NCI-H1092 (cell line): ENCODE data around the gene KBTBD8.

ENCODE experiments used
- DNase-seq: peaks from one replicate; lab custom pipeline; 2025; lab: John Stamatoyannopoulos, UW

Gene KBTBD8

GRCh38 chr3:66998904-66999235, 763 bp downstream of the KBTBD8 start:
- no peak for DNase-seq

- no peak for DNase-seq
Observed at GRCh38 chr3:67000009-67000408, 1.9 kb downstream of the KBTBD8 start.

DNA sequence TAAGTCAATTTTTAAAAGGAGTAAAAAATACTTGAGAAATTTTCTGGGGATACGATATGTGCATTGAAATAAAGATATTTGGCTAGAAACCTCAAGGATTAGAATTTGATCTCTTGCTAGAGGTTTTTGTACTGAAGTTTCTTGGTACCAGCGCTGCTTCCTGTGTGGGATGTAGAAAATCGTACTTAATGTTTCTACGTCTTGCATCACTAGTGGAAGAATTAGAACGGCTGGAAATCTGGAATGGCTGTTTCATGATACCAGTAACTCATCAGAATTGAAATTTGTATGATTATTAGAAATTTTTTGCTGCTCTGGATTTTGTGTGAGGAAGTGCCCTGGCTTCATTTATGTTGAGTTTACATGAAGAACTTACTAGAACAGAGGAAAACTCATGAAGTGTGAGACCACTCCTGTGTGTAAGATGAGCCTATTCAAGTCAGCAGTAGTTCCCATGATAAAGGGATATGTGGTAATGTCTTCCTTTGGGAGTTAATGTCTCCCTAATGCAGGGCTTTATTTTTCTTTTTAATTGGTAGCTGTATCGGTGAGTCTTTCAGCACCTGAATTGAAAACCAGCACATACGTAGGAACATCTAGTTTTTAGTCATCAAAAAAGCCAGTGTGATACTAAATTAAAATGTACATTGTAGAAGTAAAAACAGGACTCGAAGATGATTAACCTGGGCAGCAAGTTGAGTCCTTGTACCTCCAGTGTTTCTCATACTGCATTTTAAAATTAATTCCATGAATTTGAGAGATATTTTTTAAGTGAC, 3.2 kb downstream of the KBTBD8 start:
- no peak for DNase-seq

DNA sequence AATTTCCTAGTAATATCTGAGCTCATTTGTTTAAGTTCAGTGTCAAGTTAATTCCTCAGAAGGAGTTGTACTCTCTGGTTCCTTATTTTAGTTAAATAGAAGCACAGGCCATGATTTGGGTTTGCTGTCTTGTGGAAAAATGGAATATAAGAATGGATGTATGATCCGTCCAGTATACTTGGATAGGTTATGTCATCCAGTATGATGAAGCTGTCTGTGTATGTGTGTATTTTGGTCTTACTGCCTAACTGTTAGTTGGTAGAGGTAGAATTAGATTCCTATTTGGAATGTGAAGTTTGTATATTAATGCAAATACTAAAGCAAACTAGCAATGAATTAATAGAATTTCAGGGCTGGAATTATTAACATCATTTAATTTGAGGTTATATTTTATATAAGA, 7.9 kb downstream of the KBTBD8 start:
- DNase-seq, result no peak

DNA sequence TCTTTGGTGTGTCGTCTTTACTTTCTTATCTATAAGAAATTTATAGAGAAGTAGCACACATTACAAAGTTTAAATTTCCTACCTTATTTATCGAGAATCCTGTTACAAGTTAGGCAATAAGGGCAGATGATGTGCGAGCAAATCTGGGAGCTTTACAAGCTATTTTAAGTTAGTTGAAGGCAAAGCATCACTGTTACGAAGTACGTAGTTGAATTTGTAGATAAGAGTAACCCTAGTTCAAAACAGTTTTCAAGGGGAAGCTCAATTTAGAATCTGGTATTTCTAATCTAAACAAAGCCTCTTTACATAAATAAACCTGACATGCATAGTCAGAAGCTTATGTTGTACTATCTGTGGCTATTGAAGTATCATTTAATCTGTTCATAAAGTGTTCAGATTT, 8.4 kb downstream of the KBTBD8 start:
- DNase-seq, result no peak

DNA sequence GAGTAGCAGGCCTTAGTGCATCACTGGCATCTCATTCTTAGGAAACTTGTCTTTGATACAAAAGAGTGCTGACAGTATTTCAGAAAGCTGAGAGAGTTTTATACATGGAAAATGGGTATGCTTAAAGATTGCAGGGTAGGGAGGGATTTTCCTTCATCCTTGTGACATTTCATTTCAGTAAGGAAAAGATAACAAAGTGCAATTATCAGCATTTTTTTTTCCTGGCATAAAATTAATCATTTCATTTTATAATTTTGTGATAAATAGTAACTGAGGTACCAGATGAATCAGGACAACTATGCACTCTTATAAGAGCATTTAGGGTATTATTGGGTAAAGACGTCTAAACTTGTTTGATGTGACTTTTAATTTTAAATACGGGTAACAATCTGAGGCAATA, 10.3 kb downstream of the KBTBD8 start:
- DNase-seq, result no peak

DNA sequence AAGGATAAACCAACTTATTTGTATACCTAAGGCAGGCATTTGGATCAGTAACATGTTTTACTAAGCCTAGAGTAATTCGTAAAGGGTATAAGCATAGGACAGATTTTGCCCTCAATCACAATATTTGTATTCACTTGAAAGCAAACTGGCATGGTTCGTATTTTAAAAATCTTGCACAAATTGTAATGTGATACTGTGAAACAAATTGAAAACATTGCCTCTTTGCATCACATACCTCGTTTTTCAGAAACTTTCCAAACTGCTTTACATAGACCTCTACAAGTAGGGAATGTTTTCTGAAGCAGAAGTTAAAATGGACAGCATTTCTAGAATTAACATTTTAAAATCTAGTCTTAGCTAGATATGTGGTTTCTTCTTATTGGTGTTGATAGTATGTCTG, 11.6 kb downstream of the KBTBD8 start:
- DNase-seq, result no peak

- no peak for DNase-seq
Observed at GRCh38 chr3:67011414-67012131, 13.5 kb downstream of the KBTBD8 start.

- no peak for DNase-seq
Observed at GRCh38 chr3:67012564-67012963, 14.5 kb downstream of the KBTBD8 start.

DNA sequence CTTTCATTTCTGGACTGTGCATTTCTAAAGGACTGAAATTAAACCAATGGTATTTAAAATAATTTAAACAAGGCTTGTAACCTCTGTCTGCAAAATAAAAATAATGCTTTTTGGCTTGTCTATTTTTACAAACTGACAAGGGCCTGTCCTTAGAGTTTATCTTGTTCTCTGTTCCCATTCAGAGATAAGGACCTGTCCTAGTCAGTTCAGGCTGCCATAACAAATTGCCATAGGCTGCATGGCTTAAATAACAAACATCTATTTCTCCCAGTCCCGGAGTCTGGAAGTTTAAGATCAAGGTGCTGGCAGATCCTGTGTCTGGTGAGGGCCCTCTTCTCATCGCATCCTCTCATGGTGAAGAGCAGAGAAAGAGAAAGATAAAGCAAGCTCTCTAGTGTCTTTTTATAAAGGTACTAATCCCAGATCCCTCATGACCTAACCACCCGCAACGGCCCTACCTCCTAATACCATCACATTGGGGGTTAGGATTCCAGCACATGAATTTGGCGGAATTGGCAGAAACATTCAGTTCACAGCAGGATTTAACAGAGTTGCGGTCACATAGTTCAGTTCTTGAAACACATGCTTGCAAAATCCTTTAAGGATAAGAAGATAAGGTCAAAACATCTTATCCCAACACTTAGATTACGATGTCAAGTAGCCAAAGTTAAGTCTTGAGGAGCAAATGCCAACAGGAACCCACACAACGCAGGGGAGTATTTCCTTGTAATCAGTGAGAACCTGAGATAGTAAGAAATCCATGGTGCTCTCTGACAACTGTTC, 17.8 kb downstream of the KBTBD8 start:
- no peak for DNase-seq

DNA sequence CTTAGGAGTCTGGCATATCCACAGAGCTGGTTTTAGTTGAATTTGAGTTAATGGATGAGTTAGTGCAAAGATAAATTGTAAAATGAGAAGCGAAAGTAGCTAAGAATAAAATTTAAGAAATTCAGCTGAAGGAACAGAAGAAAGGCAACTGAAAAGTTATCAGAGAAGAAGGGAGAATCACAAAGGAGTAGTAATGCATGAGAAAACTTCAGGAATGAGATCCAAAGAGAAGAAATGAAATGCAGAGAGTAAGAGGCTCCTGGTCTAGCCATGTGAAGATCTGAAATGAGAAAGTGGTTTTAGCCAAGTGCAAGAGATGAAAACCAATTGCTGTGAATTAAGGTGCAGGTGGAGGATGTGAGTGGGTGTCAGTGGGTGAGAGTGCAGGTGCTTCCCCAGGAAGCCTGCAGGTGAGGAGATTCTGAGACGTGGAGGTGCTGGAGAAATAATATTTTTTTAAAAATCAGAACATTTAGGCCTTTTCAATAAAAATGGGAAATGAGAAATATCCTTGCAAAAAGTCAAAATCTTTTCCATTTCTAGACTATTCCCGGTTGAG, 18.5 kb downstream of the KBTBD8 start:
- no peak for DNase-seq

DNA sequence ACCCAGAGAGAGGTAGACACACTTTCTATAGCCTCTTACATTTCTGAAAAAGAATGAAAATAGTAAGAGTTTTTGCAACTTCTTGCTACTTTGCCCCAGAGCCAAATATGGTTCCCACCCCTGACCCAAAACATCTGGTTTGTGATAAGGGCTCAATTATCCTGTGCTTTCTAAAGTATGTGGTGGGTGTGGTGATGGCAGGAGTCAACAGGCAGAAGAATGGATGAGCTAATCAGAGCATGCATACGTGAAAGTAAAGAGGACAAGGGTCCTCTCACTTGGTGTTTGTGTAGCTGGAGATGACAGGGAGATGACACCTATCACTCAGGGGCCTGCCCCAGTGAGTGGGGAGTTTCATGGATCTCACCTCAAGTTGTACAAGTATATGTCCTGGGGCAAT, 19.1 kb downstream of the KBTBD8 start:
- no peak for DNase-seq

DNA sequence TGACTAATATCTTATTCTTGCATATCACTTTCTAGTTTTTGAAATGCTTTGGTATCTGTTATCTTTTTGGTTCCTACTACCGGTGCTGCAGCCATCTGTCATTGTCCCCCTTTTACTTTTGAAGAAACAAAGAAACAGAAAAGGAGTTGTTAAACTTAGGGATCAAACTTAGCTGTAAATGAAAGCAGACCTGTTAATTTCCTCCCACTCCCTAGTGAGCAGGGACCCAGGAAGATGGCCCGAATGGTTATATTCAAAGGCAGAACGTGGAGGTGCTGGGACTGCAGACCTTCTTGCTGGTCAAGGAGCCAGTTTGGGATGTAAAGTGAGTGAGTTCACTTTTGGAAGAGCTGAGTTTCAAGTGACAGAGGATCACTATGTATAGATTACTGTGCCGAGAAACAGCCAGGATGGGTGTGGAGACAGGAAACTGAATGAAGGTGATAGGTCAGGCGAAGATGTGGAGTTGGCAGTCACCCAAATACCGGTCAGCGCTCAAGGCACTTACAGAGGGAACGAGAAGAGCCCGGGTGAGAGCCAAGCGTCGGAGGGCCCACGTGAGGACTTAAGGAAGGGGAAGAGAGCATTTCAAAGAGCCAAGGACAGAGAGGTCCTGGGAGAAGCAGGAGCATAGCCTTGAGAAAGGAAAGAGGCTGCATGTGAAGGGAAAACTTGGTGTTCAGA, 20.1 kb downstream of the KBTBD8 start:
- no peak for DNase-seq

DNA sequence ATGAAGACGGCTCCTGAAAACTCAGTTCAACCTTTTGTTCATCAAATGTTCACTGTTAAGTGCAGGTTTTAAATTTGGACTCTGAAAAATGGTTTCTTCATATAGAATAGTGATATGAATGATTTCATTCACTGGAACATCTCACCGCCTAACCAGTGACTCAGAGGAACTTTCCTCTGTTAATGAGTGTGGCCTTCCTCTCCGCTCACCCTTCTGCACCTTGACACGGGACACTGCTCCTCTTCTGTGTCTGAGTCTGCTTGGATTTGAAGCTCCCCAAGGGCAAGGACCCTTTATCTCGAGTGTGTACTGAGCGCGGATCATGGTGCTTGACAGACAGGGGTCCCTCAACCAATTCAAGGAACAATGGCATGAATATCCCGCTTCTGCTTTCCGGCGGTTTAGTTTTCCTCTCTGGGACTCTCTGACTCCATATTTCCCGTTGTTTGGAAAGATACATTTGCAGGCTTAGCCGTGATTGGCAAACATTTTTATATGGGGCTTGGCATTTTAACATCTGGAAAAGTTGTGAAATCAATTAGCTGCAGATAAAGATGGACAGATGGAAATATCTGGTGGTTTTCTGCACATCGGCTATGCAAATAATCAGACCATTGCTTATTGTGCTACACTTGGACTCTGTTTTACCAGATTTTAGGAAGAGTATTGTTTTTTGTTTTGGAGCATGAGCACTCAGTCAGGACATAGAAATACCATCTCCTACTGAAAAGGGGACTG, 20.9 kb downstream of the KBTBD8 start:
- no peak for DNase-seq

- DNase-seq, result no peak
Observed at GRCh38 chr3:67028001-67028784, 30.1 kb downstream of the KBTBD8 start.

GRCh38 chr3:67030785-67031740, 33.0 kb downstream of the KBTBD8 start:
- DNase-seq, result no peak

DNA sequence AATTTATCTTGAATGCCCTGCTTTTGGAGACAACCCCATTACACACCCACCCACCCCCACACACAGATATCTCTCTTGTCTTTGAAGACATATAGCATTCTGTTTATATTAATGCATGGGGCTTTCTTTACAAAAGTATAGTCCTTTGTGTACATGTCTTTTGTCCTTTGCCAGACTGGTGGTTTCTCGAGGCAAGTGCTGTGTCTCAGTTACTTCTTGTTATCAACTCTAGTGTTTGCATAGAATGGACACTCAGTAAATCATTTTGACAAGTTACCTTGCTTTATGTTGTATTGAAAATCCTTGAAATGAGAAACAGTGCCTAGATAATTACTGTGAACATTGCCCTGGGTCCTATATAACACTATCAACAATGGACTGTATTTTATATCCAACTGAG, 33.9 kb downstream of the KBTBD8 start:
- no peak for DNase-seq

DNA sequence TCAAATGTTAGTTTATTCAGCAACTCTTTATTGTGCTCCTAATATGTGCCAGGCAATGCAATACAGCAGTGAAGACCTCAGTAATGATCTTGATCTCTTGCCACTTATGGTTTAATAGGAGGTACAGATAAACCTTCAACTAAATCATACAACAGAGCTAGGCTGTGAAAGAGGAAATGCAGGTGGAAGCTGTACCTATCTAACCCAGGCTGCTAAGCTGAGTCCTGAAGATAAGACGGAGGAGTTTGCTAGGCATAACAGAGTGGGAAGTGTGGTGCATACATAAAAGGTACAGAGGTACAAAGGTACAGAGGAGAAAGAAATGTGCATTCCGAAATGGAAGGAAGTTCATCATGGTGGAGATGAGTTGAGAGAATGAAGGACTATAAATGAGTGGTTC, 35.0 kb downstream of the KBTBD8 start:
- DNase-seq, result no peak

DNA sequence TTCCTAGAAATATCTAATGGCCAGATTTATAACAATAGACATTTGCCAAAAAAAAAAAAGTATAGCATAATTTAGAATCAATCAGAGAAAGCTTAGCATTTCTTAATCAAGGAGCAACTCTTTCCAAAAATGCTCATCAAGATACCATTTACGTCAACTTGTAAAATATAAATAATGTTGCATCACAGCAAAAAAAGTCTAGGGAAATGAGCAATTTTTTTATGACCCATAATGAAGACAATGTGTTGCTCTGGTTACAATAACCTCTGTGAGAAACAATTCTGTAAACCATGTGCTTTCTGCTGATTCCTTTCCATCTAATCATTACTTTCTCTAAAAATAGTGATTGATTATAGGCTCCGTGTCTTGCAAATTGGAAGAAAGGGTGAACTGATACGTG, 36.3 kb downstream of the KBTBD8 start:
- no peak for DNase-seq
